Neuron (in vitro differentiated cells): ENCODE data around the gene CST7.

Source experiments
- H2AFZ ChIP-seq: one replicate; pipeline ENCODE4 v1.6.1; 2013; ENCODE audit warnings: low read depth, mild to moderate bottlenecking, inconsistent platforms, low read length, moderate library complexity
- H3K27me3 ChIP-seq: one replicate; pipeline ENCODE4 v1.6.1; 2013; ENCODE audit warnings: low read length; ENCODE audit not compliant: insufficient read depth
- H3K36me3 ChIP-seq: one replicate; pipeline ENCODE4 v1.6.1; 2013; ENCODE audit warnings: low read length; ENCODE audit not compliant: insufficient read depth
- H3K4me1 ChIP-seq: one replicate; pipeline ENCODE4 v1.6.1; 2013; ENCODE audit warnings: low read length; ENCODE audit not compliant: insufficient read depth
- H3K4me3 ChIP-seq: 2 replicates; pipeline ENCODE4 v1.5.1; 2013; ENCODE audit warnings: mild to moderate bottlenecking, low read length, moderate library complexity
- H3K9me3 ChIP-seq: one replicate; pipeline ENCODE4 v1.6.1; 2013; ENCODE audit warnings: low read length

Gene CST7

GRCh38 chr20:24948939-24949679 lies at the start of gene CST7:
CST7 (plus strand) TSS chr20:24949269; CDS start chr20:24949506, 237 bp downstream.
- Histone ChIP-seq H3K27me3 (no peaks in the 10 kb centered on the region), H3K9me3 (no peaks in the 10 kb centered on the region), H3K4me3 (no peak within 1 kb of the TSS), H2AFZ (no peak within 1 kb of the TSS), H3K36me3 (no peaks in the 10 kb centered on the region), H3K4me1 (no peaks in the 10 kb centered on the region)

- H2AFZ ChIP-seq, result no peak overlapping the region
- H3K4me3 ChIP-seq, result no peak overlapping the region
- no peaks in the 10 kb centered on the region for H3K27me3 ChIP-seq
- no peaks in the 10 kb centered on the region for H3K4me1 ChIP-seq
- H3K36me3 ChIP-seq, result no peaks in the 10 kb centered on the region
- peaks cover 3% of the 10 kb centered on the region for H3K9me3 ChIP-seq
Observed at GRCh38 chr20:24906806-24907205, 42.3 kb upstream of the CST7 start.

DNA sequence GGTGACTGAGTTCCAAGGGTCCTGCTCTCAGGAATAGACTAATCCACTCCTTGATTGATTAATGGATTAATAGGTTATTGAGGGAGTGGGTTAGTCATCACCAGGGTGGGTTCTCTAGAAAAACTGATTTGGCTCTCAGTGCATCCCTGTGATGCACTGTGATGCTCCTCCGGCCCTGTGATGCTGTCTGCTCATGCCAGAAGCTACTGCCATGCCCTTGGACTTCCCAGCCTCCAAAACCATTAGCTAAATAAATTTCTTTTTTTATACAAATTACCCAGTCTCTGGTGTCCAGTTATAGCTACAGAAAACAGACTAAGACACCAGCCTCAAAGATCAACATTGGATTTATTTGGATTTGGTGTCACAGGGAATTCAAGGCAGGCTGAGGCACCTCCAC lies 40.4 kb upstream of the CST7 start:
- H3K36me3 ChIP-seq, result no peaks in the 10 kb centered on the region
- no peaks in the 10 kb centered on the region for H3K27me3 ChIP-seq
- H3K4me1 ChIP-seq, result no peaks in the 10 kb centered on the region
- H3K4me3 ChIP-seq, result no peak overlapping the region
- peaks cover 3% of the 10 kb centered on the region for H3K9me3 ChIP-seq
- H2AFZ ChIP-seq, result no peak overlapping the region

- H3K4me1 ChIP-seq, result no peaks in the 10 kb centered on the region
- no peak overlapping the region for H3K4me3 ChIP-seq
- no peaks in the 10 kb centered on the region for H3K36me3 ChIP-seq
Observed at GRCh38 chr20:24909086-24909780, 39.8 kb upstream of the CST7 start.

DNA sequence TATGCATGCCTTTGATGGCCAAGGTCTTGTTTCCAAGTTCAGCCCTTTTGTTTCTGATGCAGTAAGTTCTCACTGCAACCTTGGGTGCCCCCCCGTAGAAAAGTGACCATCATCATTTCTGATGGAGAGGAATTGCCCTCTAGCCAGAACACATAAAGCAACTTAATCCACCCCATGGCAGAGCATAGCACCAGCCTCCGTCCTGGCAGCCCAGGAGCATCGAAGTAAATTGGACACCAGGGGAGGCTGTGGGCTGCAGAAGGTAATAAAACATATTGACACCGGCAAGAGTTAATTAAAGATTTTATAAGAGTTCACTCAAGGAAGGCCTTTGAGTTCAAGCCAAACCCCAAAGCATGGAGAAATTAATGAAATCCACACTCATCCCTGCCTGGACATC lies 39.2 kb upstream of the CST7 start:
- Histone ChIP-seq H3K27me3 (peaks cover 5% of the 10 kb centered on the region), H3K9me3 (peaks cover 3% of the 10 kb centered on the region), H3K4me1 (no peaks in the 10 kb centered on the region), H2AFZ (no peak overlapping the region), H3K4me3 (no peak overlapping the region), H3K36me3 (no peaks in the 10 kb centered on the region)

More at GRCh38 chr20:24909086-24909780, 39.8 kb upstream of the CST7 start:
- Histone ChIP-seq H3K27me3 (no peaks in the 10 kb centered on the region), H3K9me3 (peaks cover 3% of the 10 kb centered on the region), H2AFZ (no peak overlapping the region)

- Histone ChIP-seq H3K4me3 (no peak overlapping the region), H3K4me1 (no peaks in the 10 kb centered on the region), H3K9me3 (peaks cover 3% of the 10 kb centered on the region), H3K36me3 (no peaks in the 10 kb centered on the region), H2AFZ (no peak overlapping the region), H3K27me3 (peaks cover 5% of the 10 kb centered on the region)
Observed at GRCh38 chr20:24910461-24910860, 38.6 kb upstream of the CST7 start.

- Histone ChIP-seq H3K36me3 (no peaks in the 10 kb centered on the region), H3K9me3 (peaks cover 3% of the 10 kb centered on the region), H2AFZ (no peak overlapping the region), H3K4me3 (no peak overlapping the region), H3K4me1 (no peaks in the 10 kb centered on the region), H3K27me3 (peaks cover 5% of the 10 kb centered on the region)
Observed at GRCh38 chr20:24911461-24911860, 37.6 kb upstream of the CST7 start.

- H3K4me3 ChIP-seq, result no peak overlapping the region
- H3K36me3 ChIP-seq, result no peaks in the 10 kb centered on the region
Observed at GRCh38 chr20:24912397-24913075, 36.5 kb upstream of the CST7 start.

DNA sequence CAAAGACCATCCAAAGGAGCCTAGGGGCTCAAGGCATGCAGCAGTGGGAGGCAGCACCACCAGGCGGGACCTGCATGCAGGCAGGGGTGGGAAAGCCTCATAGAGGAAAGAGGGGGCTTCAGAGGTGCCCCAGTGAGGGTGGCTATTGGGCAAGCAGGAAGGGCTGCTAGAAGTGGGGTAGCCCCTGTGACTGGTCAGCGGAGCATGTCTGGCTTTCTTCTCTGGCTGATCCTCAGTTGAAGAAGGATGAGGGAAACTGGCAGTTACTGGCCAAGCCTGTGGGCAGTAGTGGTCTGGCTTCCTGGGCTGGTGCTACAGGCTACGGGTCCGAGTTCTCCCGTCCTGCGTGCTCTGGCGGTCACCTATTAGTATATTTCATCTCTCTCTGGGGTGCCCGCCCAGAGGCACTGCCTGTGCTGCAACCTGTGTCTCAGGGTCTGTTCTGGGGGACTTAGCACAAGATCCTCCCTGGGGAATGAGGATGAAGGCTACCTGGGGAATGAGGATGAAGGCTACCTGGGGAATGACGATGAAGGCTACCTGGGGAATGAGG lies 35.9 kb upstream of the CST7 start:
- Histone ChIP-seq H3K27me3 (peaks cover 5% of the 10 kb centered on the region), H3K9me3 (no peaks in the 10 kb centered on the region), H2AFZ (no peak overlapping the region), H3K4me1 (no peaks in the 10 kb centered on the region), H3K36me3 (no peaks in the 10 kb centered on the region), H3K4me3 (no peak overlapping the region)

More at GRCh38 chr20:24912397-24913075, 36.5 kb upstream of the CST7 start:
- peaks cover 5% of the 10 kb centered on the region for H3K27me3 ChIP-seq
- H2AFZ ChIP-seq, result no peak overlapping the region
- no peaks in the 10 kb centered on the region for H3K4me1 ChIP-seq
- H3K9me3 ChIP-seq, result no peaks in the 10 kb centered on the region

DNA sequence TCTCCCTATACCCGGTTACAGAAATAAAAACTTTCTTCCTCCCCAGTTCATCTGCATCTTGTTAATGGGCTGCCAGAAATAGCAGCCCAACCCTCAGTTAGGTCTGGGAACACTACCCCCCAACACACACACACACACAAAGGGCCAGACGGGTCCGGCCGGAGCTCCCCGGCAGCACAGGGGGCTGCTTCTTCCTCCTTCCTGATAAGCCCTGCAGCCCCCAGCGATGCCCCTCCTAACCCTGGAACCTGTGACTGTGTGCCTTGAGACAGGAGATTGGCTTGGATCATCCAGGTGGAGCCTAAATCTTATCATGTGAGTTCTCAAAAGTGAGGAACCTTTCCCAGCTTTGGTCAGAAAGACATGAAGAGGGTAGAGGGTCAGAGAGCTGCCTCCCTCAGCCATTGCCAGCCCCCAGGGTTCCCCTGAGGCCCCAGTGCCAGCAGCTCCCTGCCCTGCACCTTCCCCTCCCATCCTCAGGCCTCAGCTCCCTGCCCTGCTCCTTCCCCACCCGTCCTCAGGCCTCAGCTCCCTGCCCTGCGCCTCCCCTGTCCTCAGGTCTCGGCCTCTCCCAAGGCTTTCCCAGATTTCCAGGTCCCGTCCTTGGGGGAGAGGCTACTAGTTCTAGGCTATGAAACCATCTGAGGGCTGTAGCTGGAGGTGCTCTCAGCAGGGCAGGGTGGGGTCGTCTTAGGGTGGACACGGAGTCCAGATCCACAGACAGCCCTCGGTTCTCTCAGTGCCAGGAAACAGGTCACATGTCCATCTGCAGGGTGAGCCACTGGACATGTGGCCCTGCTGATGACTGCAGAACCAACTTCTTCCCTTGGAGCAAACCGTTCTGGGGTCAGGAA lies 34.5 kb upstream of the CST7 start:
- Histone ChIP-seq H3K9me3 (no peaks in the 10 kb centered on the region), H2AFZ (no peak overlapping the region), H3K4me3 (no peak overlapping the region), H3K27me3 (peaks cover 5% of the 10 kb centered on the region), H3K4me1 (peaks cover 8% of the 10 kb centered on the region), H3K36me3 (no peaks in the 10 kb centered on the region)

DNA sequence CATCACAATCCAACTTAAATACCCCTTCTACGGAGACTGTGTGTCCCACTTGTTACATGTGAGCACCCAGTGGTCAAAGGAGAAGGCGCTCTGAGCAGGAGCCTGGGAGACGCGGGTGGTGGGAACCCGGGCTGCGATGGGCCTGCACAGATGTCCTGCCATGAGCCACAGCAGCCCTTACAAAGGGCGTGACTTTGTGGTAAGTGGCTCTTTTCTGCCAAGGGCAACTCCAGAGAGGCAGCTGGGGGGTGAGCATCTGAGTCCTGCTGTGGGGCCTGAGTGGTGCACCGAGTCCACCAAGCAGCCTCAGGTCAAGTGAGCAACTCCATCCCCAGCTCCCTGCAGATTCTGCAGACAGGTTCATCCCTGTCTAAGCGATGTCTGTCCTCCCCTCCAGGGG lies 33.6 kb upstream of the CST7 start:
- Histone ChIP-seq H3K4me3 (no peak overlapping the region), H3K36me3 (no peaks in the 10 kb centered on the region), H3K9me3 (no peaks in the 10 kb centered on the region), H2AFZ (no peak overlapping the region), H3K27me3 (peaks cover 5% of the 10 kb centered on the region), H3K4me1 (peaks cover 16% of the 10 kb centered on the region)

DNA sequence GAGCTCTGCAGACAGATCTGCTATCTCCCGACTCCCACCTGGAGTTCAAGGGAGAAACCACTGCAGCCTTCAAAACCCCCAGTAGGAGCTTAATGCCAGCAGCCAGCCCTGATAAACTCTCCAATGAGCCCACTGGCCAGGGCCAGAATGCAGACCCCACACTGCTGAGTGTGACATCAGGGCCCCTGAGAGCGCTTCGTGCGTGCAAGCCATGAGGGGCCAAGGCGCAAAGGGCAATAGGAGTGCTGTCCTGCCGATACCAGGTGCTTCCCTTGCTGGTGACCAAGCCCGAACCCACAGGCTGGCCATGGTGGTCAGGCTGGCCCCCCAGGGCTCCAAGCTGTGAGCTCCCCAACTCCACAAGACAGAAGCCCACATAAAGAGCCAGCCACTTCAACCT lies 33.2 kb upstream of the CST7 start:
- Histone ChIP-seq H3K4me1 (peaks cover 20% of the 10 kb centered on the region), H3K27me3 (peaks cover 5% of the 10 kb centered on the region), H3K9me3 (no peaks in the 10 kb centered on the region), H3K36me3 (no peaks in the 10 kb centered on the region), H3K4me3 (no peak overlapping the region), H2AFZ (no peak overlapping the region)
